ENCODE measurements around the gene TPRN.

DNA sequence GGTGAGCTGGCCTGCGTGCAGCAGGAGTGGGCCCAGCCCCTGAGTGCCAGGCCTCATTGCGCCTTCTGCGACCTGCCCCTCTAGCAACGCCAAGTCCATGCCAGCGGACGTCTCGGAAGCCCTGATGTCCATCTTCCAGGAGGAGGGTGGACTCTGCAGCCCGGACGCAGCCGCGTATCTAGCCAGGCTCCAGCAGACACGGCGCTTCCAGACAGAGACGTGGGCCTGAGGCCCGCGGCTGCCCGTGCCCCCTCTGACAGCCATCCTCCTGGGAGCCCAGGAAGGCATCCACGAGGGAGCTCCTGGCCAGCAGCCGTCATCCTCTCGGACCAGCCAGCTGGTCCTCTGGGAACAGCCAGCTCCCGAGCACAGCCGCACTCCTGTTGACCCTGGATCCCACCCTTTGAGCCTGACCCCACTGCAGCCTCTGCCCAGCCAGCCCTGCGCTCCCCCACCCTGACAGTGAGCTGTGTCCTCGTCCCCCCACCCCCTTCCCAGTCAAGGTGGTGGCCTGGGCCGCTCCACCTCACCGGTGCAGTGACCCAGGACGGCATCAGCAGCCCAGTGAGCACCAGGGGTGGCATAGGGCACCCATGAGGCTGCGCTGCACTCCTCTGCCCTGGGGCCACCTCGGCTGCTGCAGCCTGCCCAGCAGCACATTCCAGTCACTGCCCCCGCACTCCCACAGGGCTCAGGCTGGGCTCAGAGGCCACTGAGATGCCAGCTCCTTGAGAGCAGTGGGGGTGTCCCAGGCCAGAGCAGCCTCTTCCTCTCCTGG lies 15.8 kb upstream of the TPRN start:
- TF ChIP-seq POLR2AphosphoS5 (IDR thresholded peaks at IDR 0.05; ENCODE audit: insufficient read depth, low read depth, low read length) (no peak), EZH2 (IDR thresholded peaks at IDR 0.05; ENCODE audit: borderline replicate concordance, low read depth, low read length, severe bottlenecking) (no peak), POLR2A (IDR thresholded peaks at IDR 0.05; ENCODE audit: low read depth, low read length) (no peak), GATA2 (IDR thresholded peaks at IDR 0.05; ENCODE audit: insufficient read depth, insufficient read length, low read depth, low read length) (no peak)
- TF ChIP-seq, protein P1, sequence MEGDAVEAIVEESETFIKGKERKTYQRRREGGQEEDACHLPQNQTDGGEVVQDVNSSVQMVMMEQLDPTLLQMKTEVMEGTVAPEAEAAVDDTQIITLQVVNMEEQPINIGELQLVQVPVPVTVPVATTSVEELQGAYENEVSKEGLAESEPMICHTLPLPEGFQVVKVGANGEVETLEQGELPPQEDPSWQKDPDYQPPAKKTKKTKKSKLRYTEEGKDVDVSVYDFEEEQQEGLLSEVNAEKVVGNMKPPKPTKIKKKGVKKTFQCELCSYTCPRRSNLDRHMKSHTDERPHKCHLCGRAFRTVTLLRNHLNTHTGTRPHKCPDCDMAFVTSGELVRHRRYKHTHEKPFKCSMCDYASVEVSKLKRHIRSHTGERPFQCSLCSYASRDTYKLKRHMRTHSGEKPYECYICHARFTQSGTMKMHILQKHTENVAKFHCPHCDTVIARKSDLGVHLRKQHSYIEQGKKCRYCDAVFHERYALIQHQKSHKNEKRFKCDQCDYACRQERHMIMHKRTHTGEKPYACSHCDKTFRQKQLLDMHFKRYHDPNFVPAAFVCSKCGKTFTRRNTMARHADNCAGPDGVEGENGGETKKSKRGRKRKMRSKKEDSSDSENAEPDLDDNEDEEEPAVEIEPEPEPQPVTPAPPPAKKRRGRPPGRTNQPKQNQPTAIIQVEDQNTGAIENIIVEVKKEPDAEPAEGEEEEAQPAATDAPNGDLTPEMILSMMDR (IDR thresholded peaks at IDR 0.05; ENCODE audit: extremely low read depth in 1 of 2, insufficient read depth in 1 of 2, low read depth in 1 of 2, low read length in 2 of 2), result no peak
